ENCODE data around the gene LMOD2.

The LMOD2 gene

GRCh38 chr7:123692471-123692877, 36.8 kb downstream of the LMOD2 start:
- H2BK120ac ChIP-seq (ENCODE audit: low read depth, low read length), result no peak overlapping the region
- H3K4ac ChIP-seq (ENCODE audit: low read length), result no peak overlapping the region
- peak overlapping the region in 1 of 2 donors; percentile 1 for H3K4me3 ChIP-seq (ENCODE audit: low read length in 2 of 2)
- no CpG with 5 or more reads among the region's 6 CpGs for WGBS, 2 donors (ENCODE audit: extremely low coverage in 2 of 2, insufficient read length in 2 of 2, insufficient replicate concordance in 1 of 2)
- H2BK15ac ChIP-seq (ENCODE audit: low read length), result no peak overlapping the region
- H2AK5ac ChIP-seq (ENCODE audit: low read depth, low read length), result peak overlapping the region; percentile 84
- H3K79me1 ChIP-seq (ENCODE audit: low read depth, low read length), result peaks cover 2% of the 10 kb centered on the region
- H3K4me2 ChIP-seq (ENCODE audit: insufficient read depth, low read length, poor library complexity, severe bottlenecking), result no peak overlapping the region
- H3K9me3 ChIP-seq (replicated peaks in 1 of 2; ENCODE audit: control insufficient read depth in 2 of 2, insufficient read depth in 1 of 2, low read depth in 1 of 2, low read length in 2 of 2), result peaks cover 0 to 2% of the 10 kb centered on the region in 2 donors
- H3K27ac ChIP-seq (replicated peaks; ENCODE audit: low read length), result no peak overlapping the region
- H4K8ac ChIP-seq (ENCODE audit: low read depth, low read length), result peak overlapping the region; percentile 43
- H2BK5ac ChIP-seq (ENCODE audit: low read length), result no peak overlapping the region
- H3K4me1 ChIP-seq (ENCODE audit: control insufficient read depth in 2 of 2, insufficient read depth in 1 of 2, low read depth in 1 of 2, low read length in 2 of 2), result peaks cover 0 to 2% of the 10 kb centered on the region in 2 donors
- no peak overlapping the region for H4K91ac ChIP-seq (ENCODE audit: low read depth, low read length, poor library complexity)
- no peak for DNase-seq (ENCODE audit: low spot score)
- no peak overlapping the region for H2AFZ ChIP-seq (ENCODE audit: low read length)
- no peak overlapping the region for H2BK12ac ChIP-seq (ENCODE audit: low read length)
- peak overlapping the region; percentile 85 for H3K23ac ChIP-seq (ENCODE audit: low read depth, low read length, poor library complexity)
- no peak overlapping the region for H3K9ac ChIP-seq (ENCODE audit: low read depth, low read length, poor library complexity)
- H3K27me3 ChIP-seq (ENCODE audit: control insufficient read depth in 3 of 3, insufficient read depth in 3 of 3, low read depth in 1 of 3, low read length in 3 of 3), result no peaks in the 10 kb centered on the region
- peaks cover 6 to 100% of the 10 kb centered on the region in 2 donors for H3K36me3 ChIP-seq (replicated peaks in 1 of 2; ENCODE audit: control insufficient read depth in 2 of 2, insufficient read depth in 2 of 2, low read length in 2 of 2)
- peak overlapping the region; percentile 57 for H3K18ac ChIP-seq (ENCODE audit: low read length)
- H3K14ac ChIP-seq (ENCODE audit: low read length), result peak overlapping the region; percentile 71

GRCh38 chr7:123695944-123696677, 40.4 kb downstream of the LMOD2 start:
- Histone ChIP-seq H3K14ac (ENCODE audit: low read length) (no peak overlapping the region), H2AK5ac (ENCODE audit: low read depth, low read length) (no peak overlapping the region), H3K23ac (ENCODE audit: low read depth, low read length, poor library complexity) (no peak overlapping the region), H2BK15ac (ENCODE audit: low read length) (no peak overlapping the region), H3K27me3 (ENCODE audit: control insufficient read depth in 3 of 3, insufficient read depth in 3 of 3, low read depth in 1 of 3, low read length in 3 of 3) (no peaks in the 10 kb centered on the region), H3K18ac (ENCODE audit: low read length) (no peak overlapping the region), H2BK12ac (ENCODE audit: low read length) (no peak overlapping the region), H2BK120ac (ENCODE audit: low read depth, low read length) (no peak overlapping the region), H3K4ac (ENCODE audit: low read length) (no peak overlapping the region), H4K8ac (ENCODE audit: low read depth, low read length) (no peak overlapping the region), H3K4me1 (ENCODE audit: control insufficient read depth in 2 of 2, insufficient read depth in 1 of 2, low read depth in 1 of 2, low read length in 2 of 2) (peaks cover 0 to 2% of the 10 kb centered on the region in 2 donors), H3K4me3 (ENCODE audit: low read length in 2 of 2) (no peak overlapping the region), H3K79me1 (ENCODE audit: low read depth, low read length) (peaks cover 2% of the 10 kb centered on the region), H4K91ac (ENCODE audit: low read depth, low read length, poor library complexity) (no peak overlapping the region), H3K36me3 (replicated peaks in 1 of 2; ENCODE audit: control insufficient read depth in 2 of 2, insufficient read depth in 2 of 2, low read length in 2 of 2) (peaks cover 5 to 96% of the 10 kb centered on the region in 2 donors), H3K9me3 (replicated peaks in 1 of 2; ENCODE audit: control insufficient read depth in 2 of 2, insufficient read depth in 1 of 2, low read depth in 1 of 2, low read length in 2 of 2) (peaks cover 0 to 2% of the 10 kb centered on the region in 2 donors), H3K9ac (ENCODE audit: low read depth, low read length, poor library complexity) (no peak overlapping the region), H2AFZ (ENCODE audit: low read length) (no peak overlapping the region), H2BK5ac (ENCODE audit: low read length) (no peak overlapping the region), H3K27ac (replicated peaks; ENCODE audit: low read length) (no peak overlapping the region), H3K4me2 (ENCODE audit: insufficient read depth, low read length, poor library complexity, severe bottlenecking) (no peak overlapping the region)
- no CpG with 5 or more reads among the region's 3 CpGs for WGBS, 2 donors (ENCODE audit: extremely low coverage in 2 of 2, insufficient read length in 2 of 2, insufficient replicate concordance in 1 of 2)
- DNase-seq (ENCODE audit: low spot score), result no peak

- no peak overlapping the region for H2BK120ac ChIP-seq (ENCODE audit: low read depth, low read length)
- no peak overlapping the region for H2AFZ ChIP-seq (ENCODE audit: low read length)
- H4K8ac ChIP-seq (ENCODE audit: low read depth, low read length), result no peak overlapping the region
- H2AK5ac ChIP-seq (ENCODE audit: low read depth, low read length), result no peak overlapping the region
- no peak overlapping the region for H4K91ac ChIP-seq (ENCODE audit: low read depth, low read length, poor library complexity)
- H3K14ac ChIP-seq (ENCODE audit: low read length), result no peak overlapping the region
- H2BK12ac ChIP-seq (ENCODE audit: low read length), result no peak overlapping the region
- no peak overlapping the region for H3K4ac ChIP-seq (ENCODE audit: low read length)
- DNase-seq (ENCODE audit: low spot score), result no peak
- no CpG with 5 or more reads among the region's 1 CpG for WGBS, 2 donors (ENCODE audit: extremely low coverage in 2 of 2, insufficient read length in 2 of 2, insufficient replicate concordance in 1 of 2)
- no peaks in the 10 kb centered on the region for H3K9me3 ChIP-seq (replicated peaks in 1 of 2; ENCODE audit: control insufficient read depth in 2 of 2, insufficient read depth in 1 of 2, low read depth in 1 of 2, low read length in 2 of 2)
- H3K23ac ChIP-seq (ENCODE audit: low read depth, low read length, poor library complexity), result no peak overlapping the region
- no peaks in the 10 kb centered on the region for H3K27me3 ChIP-seq (ENCODE audit: control insufficient read depth in 3 of 3, insufficient read depth in 3 of 3, low read depth in 1 of 3, low read length in 3 of 3)
- no peak overlapping the region for H2BK5ac ChIP-seq (ENCODE audit: low read length)
- H3K4me2 ChIP-seq (ENCODE audit: insufficient read depth, low read length, poor library complexity, severe bottlenecking), result no peak overlapping the region
- no peaks in the 10 kb centered on the region for H3K4me1 ChIP-seq (ENCODE audit: control insufficient read depth in 2 of 2, insufficient read depth in 1 of 2, low read depth in 1 of 2, low read length in 2 of 2)
- H3K79me1 ChIP-seq (ENCODE audit: low read depth, low read length), result no peaks in the 10 kb centered on the region
- H2BK15ac ChIP-seq (ENCODE audit: low read length), result no peak overlapping the region
- H3K18ac ChIP-seq (ENCODE audit: low read length), result no peak overlapping the region
- H3K9ac ChIP-seq (ENCODE audit: low read depth, low read length, poor library complexity), result no peak overlapping the region
- peaks cover 5 to 84% of the 10 kb centered on the region in 2 donors for H3K36me3 ChIP-seq (replicated peaks in 1 of 2; ENCODE audit: control insufficient read depth in 2 of 2, insufficient read depth in 2 of 2, low read length in 2 of 2)
- no peak overlapping the region for H3K27ac ChIP-seq (replicated peaks; ENCODE audit: low read length)
- H3K4me3 ChIP-seq (ENCODE audit: low read length in 2 of 2), result no peak overlapping the region
Observed at GRCh38 chr7:123705211-123705901, 49.7 kb downstream of the LMOD2 start.

GRCh38 chr7:123709525-123709924, 53.9 kb downstream of the LMOD2 start:
- Histone ChIP-seq H2BK5ac (ENCODE audit: low read length) (no peak overlapping the region), H3K4ac (ENCODE audit: low read length) (no peak overlapping the region), H3K14ac (ENCODE audit: low read length) (no peak overlapping the region), H2BK120ac (ENCODE audit: low read depth, low read length) (no peak overlapping the region), H4K8ac (ENCODE audit: low read depth, low read length) (no peak overlapping the region), H3K36me3 (replicated peaks in 1 of 2; ENCODE audit: control insufficient read depth in 2 of 2, insufficient read depth in 2 of 2, low read length in 2 of 2) (peaks cover 5 to 58% of the 10 kb centered on the region in 2 donors), H3K27ac (replicated peaks; ENCODE audit: low read length) (no peak overlapping the region), H3K23ac (ENCODE audit: low read depth, low read length, poor library complexity) (no peak overlapping the region), H3K9ac (ENCODE audit: low read depth, low read length, poor library complexity) (no peak overlapping the region), H3K18ac (ENCODE audit: low read length) (no peak overlapping the region), H3K4me1 (ENCODE audit: control insufficient read depth in 2 of 2, insufficient read depth in 1 of 2, low read depth in 1 of 2, low read length in 2 of 2) (peaks cover 0 to 2% of the 10 kb centered on the region in 2 donors), H3K9me3 (replicated peaks in 1 of 2; ENCODE audit: control insufficient read depth in 2 of 2, insufficient read depth in 1 of 2, low read depth in 1 of 2, low read length in 2 of 2) (no peaks in the 10 kb centered on the region), H3K4me3 (ENCODE audit: low read length in 2 of 2) (no peak overlapping the region), H2BK12ac (ENCODE audit: low read length) (no peak overlapping the region), H4K91ac (ENCODE audit: low read depth, low read length, poor library complexity) (no peak overlapping the region), H2BK15ac (ENCODE audit: low read length) (no peak overlapping the region), H2AFZ (ENCODE audit: low read length) (no peak overlapping the region), H2AK5ac (ENCODE audit: low read depth, low read length) (no peak overlapping the region), H3K79me1 (ENCODE audit: low read depth, low read length) (no peaks in the 10 kb centered on the region), H3K27me3 (ENCODE audit: control insufficient read depth in 3 of 3, insufficient read depth in 3 of 3, low read depth in 1 of 3, low read length in 3 of 3) (no peaks in the 10 kb centered on the region), H3K4me2 (ENCODE audit: insufficient read depth, low read length, poor library complexity, severe bottlenecking) (no peak overlapping the region)
- no peak for DNase-seq (ENCODE audit: low spot score)
- no CpG with 5 or more reads among the region's 2 CpGs for WGBS, 2 donors (ENCODE audit: extremely low coverage in 2 of 2, insufficient read length in 2 of 2, insufficient replicate concordance in 1 of 2)
